ENCODE measurements around the gene DENND1A.

DNA sequence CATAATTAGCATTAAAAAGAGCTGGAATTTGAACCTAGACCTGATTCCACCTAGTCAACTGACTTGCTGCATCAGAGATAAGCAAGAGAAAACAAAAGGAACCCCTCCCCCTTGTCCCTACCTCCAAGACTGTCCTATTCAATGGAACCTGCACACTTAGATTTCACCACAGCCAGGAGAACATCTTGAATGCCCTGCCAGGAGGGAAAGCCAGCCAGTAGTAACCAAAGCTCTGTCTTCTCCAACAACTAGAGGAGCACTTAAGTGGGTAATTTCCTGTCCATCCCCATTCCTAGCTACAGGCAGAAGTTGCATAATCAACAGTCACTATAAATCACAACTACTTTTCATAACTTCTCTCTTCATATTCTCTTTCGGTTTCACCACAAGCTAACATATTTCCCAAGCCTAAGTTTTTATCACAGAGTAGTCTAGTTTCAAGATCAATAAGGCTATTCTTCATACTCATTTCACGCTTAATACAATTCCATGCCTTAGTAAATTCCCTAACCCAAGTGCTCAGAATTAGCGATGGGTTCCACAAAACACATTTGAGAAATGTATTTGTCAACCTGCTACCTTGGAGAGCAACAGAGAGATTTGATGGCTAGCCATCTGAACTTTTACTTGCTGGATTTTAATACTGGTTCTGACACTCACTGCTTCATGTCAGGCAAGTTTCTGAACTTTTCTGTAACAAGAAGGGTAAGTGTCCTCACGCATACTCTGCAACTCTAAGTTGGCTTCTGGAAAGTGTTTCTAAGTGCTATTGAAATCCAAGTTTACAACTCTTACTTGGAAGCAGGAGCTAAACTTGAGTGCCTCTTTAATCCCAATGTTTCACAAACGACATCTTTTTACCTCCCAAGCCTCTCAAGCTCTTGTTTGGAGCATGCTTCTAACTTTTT, 2.0 kb downstream of the DENND1A start:
- TF ChIP-seq, protein P1, sequence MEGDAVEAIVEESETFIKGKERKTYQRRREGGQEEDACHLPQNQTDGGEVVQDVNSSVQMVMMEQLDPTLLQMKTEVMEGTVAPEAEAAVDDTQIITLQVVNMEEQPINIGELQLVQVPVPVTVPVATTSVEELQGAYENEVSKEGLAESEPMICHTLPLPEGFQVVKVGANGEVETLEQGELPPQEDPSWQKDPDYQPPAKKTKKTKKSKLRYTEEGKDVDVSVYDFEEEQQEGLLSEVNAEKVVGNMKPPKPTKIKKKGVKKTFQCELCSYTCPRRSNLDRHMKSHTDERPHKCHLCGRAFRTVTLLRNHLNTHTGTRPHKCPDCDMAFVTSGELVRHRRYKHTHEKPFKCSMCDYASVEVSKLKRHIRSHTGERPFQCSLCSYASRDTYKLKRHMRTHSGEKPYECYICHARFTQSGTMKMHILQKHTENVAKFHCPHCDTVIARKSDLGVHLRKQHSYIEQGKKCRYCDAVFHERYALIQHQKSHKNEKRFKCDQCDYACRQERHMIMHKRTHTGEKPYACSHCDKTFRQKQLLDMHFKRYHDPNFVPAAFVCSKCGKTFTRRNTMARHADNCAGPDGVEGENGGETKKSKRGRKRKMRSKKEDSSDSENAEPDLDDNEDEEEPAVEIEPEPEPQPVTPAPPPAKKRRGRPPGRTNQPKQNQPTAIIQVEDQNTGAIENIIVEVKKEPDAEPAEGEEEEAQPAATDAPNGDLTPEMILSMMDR (IDR thresholded peaks at IDR 0.05): no peak
- TF ChIP-seq EP300 (IDR thresholded peaks at IDR 0.05) (no peak), POLR2A (IDR thresholded peaks at IDR 0.05) (no peak)
